Measurements from ENCODE around the gene PTPRM. TPM values are rescaled to one million over a fixed set of nuclear protein-coding genes. Genes with fewer than 3 reads are reported as not detected.

The PTPRM gene
- total RNA-seq, 1 experiment from 2014 or later = 6.2 TPM

GRCh38 chr18:8290435-8290834 lies 723.3 kb downstream of the PTPRM start:
- H3K56ac ChIP-seq (ENCODE audit: insufficient read length, low read depth, low read length) = no peak overlapping the region
- no peaks in the 10 kb centered on the region; the same call in 1 of the 2 replicates for H3K4me1 ChIP-seq (ENCODE audit: insufficient read depth, low read length)
- H2BK12ac ChIP-seq (ENCODE audit: insufficient read length, low read depth, low read length) = no peak overlapping the region
- Mint-ChIP-seq H3K27me3 (ENCODE audit: low read depth) (0 out of 2 replicates have a peak, but pooled peaks cover 2% of the 10 kb centered on the region), H3K9me3 (no peaks in the 10 kb centered on the region), H3K27ac (no peak overlapping the region), H3K4me1 (peaks cover 0 to 5% of the 10 kb centered on the region in 2 experiments; a peak in 2 of 4 replicates), H3K36me3 (ENCODE audit: insufficient read depth in 1 of 3, low read depth in 3 of 3) (no peaks in the 10 kb centered on the region), H3K4me3 (no peak overlapping the region)
- no peaks in the 10 kb centered on the region for H3K9me3 ChIP-seq (ENCODE audit: control insufficient read depth, low read depth, low read length)
- no peak overlapping the region for H3K27ac ChIP-seq (ENCODE audit: insufficient read length, low read depth, low read length)
- no peak overlapping the region for H3K4ac ChIP-seq (ENCODE audit: low read depth, low read length)
- H3K23ac ChIP-seq (ENCODE audit: insufficient read length, low read depth, low read length) = no peak overlapping the region
- TF ChIP-seq CTCF (conservative IDR thresholded peaks at IDR 0.05) = no peak
- H3K14ac ChIP-seq (ENCODE audit: insufficient read depth, low read length) = no peak overlapping the region
- H3K79me1 ChIP-seq (ENCODE audit: insufficient read depth, low read depth, low read length, poor library complexity, severe bottlenecking) = no peaks in the 10 kb centered on the region
- no peak overlapping the region for H3T11ph ChIP-seq (ENCODE audit: low read length)
- no peak overlapping the region for H4K5ac ChIP-seq (ENCODE audit: insufficient read length, low read depth, low read length)
- no peak overlapping the region for H2BK5ac ChIP-seq (ENCODE audit: insufficient read length, low read length)
- no peak overlapping the region for H3K18ac ChIP-seq (ENCODE audit: insufficient read length, low read depth, low read length)
- H3K79me2 ChIP-seq (ENCODE audit: insufficient read depth, low read length) = no peaks in the 10 kb centered on the region
- no peak overlapping the region for H4K91ac ChIP-seq (ENCODE audit: insufficient read length, low read depth, low read length)
- WGBS (ENCODE audit: extremely low coverage, insufficient read length, low lambda C conversion rate) = no CpG with 5 or more reads among the region's 3 CpGs
- no peak for DNase-seq
- no peaks in the 10 kb centered on the region for H3K27me3 ChIP-seq (ENCODE audit: insufficient read depth, low read length)
- no peak overlapping the region for H2BK120ac ChIP-seq (ENCODE audit: low read depth, low read length, poor library complexity, severe bottlenecking)
- no peak overlapping the region for H3K4me2 ChIP-seq (ENCODE audit: insufficient read depth, insufficient read length, low read length)
- no peaks in the 10 kb centered on the region for H3K23me2 ChIP-seq (ENCODE audit: insufficient read length, low read depth, low read length, poor library complexity, severe bottlenecking)
- H2AK5ac ChIP-seq (ENCODE audit: insufficient read length, low read length) = no peak overlapping the region
- no peak overlapping the region for H2BK20ac ChIP-seq (ENCODE audit: low read depth, low read length, poor library complexity, severe bottlenecking)
- no peaks in the 10 kb centered on the region for H4K20me1 ChIP-seq (ENCODE audit: control insufficient read depth, insufficient read depth, insufficient read length)
- no peak overlapping the region for H3K9ac ChIP-seq (ENCODE audit: extremely low read depth, insufficient read length, low read length)
- no peak overlapping the region for H4K8ac ChIP-seq (replicated peaks; ENCODE audit: insufficient read length, low read depth, low read length)
- no peak overlapping the region for H2BK15ac ChIP-seq (ENCODE audit: low read depth, low read length)
- no peak overlapping the region for H2AFZ ChIP-seq (ENCODE audit: low read length)
